Sigmoid colon (tissue), 4 donors: ENCODE data around the gene STK11.

Source experiments
- POLR2A ChIP-seq, 2 donors: fragments of 450-650 bp; IDR thresholded peaks; one replicate each; pipeline ENCODE4 v1.6.1; 2016; ENCODE audit warnings: antibody characterized with exemption in 2 of 2, mild to moderate bottlenecking in 2 of 2, moderate library complexity in 2 of 2
- POLR2AphosphoS5 ChIP-seq, 4 donors: sonication (generic); formaldehyde crosslinking; IDR thresholded peaks; one replicate each; pipeline ENCODE4 v1.6.1; 2017; ENCODE audit warnings: antibody characterized with exemption in 4 of 4
- TF ChIP-seq, protein P1 (sequence below), 4 experiments: fragments of 450-650 bp in 3 of 4; fragments of 200-600 bp in 1 of 4; IDR thresholded peaks; one replicate each; pipeline ENCODE4 v1.5.1; 2016 to 2019; ENCODE audit warnings: antibody characterized with exemption in 4 of 4, mild to moderate bottlenecking in 3 of 4, moderate library complexity in 2 of 4

DNA sequence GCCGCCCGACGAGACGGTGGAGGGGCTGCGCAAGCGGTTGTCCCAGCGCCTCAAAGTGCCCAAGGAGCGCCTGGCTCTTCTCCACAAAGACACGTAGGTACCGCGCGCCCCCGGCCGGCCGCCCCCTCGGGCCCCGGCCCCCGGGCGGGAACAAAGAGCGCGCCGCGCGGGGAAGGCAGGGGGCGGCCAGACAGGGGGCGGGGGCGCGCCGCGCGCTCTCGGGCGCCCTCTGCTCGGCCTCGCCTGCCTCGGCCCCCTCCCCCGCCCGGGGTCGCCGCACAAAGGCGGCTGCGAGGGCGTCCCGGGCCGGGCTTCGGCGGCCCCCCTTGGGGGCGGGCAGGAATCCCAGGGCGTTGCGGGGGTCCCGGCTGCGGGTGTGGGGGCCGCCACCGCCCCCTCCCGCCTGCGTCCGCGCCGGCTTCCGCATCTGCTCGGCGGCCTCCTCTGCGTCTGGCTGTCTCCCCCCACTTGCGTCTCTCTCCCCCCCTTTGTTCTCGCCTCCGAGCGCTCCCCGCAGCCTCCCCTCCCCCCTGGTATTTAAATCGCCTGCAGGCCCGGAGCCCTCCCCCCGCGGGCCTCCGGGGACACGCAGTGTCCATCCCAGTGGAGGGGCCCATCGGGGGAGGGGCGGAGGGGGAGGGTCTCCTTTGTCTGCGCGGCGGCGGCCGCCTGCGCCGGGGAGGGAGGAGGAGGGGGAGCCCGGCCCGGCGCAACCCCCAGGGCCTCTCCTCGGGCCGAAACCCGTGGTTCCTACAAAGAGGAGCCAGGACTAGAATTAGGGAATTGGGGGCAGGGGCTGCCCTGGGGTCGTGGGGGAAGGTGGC lies 45.1 kb downstream of the STK11 start:
- TF ChIP-seq POLR2A (IDR thresholded peaks at IDR 0.05) = no peak
- TF ChIP-seq, protein P1, sequence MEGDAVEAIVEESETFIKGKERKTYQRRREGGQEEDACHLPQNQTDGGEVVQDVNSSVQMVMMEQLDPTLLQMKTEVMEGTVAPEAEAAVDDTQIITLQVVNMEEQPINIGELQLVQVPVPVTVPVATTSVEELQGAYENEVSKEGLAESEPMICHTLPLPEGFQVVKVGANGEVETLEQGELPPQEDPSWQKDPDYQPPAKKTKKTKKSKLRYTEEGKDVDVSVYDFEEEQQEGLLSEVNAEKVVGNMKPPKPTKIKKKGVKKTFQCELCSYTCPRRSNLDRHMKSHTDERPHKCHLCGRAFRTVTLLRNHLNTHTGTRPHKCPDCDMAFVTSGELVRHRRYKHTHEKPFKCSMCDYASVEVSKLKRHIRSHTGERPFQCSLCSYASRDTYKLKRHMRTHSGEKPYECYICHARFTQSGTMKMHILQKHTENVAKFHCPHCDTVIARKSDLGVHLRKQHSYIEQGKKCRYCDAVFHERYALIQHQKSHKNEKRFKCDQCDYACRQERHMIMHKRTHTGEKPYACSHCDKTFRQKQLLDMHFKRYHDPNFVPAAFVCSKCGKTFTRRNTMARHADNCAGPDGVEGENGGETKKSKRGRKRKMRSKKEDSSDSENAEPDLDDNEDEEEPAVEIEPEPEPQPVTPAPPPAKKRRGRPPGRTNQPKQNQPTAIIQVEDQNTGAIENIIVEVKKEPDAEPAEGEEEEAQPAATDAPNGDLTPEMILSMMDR (IDR thresholded peaks at IDR 0.05) = no peak
- peak; percentile 30 to 48 (median 42) for TF ChIP-seq POLR2AphosphoS5 (IDR thresholded peaks at IDR 0.05)
